ENCODE data around the gene CYP20A1. TPM values are rescaled to one million over a fixed set of nuclear protein-coding genes. Genes with fewer than 3 reads are reported as not detected.

The CYP20A1 gene
- 19.7 and 26.8 TPM in 2 replicates for total RNA-seq

DNA sequence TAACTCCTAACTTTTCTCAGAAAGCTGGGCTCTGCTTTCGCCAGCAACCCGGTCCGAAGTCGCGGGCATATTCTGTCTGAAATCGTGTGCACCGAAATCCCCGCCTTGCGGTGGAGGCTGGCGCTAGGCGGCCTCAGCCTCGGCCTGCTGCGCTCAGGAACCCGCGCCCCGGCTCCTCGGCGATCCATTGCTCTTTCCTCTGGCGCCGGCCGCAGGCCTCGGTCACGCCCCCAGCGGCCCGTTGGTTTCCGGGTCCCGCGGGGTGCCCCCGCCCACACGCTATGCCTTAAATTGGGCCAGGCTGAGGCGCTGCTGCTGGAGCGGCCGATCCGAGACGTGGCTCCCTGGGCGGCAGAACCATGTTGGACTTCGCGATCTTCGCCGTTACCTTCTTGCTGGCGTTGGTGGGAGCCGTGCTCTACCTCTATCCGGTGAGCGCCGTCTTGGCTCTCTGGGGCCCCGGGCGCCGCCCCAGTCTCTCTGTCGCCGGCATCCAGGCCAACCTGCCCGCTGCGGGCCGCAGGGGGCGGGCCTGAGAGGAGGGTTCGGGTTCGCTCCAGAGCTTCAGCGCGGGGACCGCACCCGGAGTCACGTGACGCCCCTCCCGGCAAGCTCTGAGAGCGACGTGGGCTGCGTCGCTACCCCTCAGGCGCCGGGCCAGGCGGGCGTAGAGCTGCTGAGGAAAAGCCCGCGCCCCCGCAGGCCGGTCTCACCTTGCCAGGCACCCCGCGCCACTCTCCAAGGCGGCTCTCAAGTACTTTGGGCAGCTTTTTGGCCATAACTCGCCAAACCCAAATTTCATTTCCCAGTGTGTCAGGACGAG lies at the start of gene CYP20A1:
Gene CYP20A1, plus strand, starts transcription at position 315 of the 823 bp plus-strand sequence. Its CDS starts 45 bp downstream, at position 360.

DNA sequence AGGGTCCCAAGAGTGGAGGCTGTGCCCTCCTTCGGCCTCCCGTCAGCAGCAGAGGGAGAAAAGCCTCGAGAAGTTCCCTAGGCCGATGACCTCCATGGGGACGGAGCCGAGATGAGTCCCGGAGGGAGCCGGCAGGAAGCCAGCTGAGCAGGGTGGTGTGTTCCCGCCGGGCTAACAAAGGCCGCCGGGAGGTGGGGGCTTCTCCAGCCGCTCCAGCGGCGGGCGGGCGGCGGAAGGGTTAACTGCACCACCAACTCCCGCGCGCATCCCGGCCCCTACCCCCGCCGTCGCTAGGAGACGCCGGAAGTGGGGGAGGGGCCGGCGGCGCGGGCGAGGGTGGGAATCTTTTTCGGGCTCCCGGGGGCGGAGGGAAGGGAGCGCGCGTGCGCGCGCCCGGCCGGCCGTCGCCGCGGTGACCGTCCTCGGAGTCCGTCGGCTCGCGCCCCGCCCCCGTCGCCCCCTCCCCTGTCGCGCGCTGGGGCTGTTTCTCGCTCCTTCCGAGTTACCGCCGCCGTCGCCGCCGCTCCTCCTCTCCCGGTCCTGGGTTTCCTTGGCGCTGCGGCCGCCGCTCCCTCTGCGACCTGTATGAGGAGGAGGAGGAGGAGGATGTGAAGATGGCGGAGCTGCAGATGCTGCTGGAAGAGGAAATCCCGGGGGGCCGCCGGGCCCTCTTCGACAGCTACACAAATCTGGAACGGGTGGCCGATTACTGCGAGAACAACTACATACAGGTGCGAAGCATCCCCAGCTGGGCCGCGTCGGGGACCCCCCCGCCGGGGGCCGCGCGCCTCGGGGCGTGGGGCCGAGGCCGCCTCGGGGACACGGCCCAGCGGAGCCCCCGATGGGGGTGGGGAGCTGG lies 89.3 kb downstream of the CYP20A1 start, which contains the start of gene ABI2:
Gene ABI2, plus strand, starts transcription at position 494 of the 859 bp plus-strand sequence. Its CDS starts 121 bp downstream, at position 615.

Other genes with a start within 250 kb of the CYP20A1 start
- gene NBEAL1, start 224.1 kb upstream of the CYP20A1 start, total RNA-seq = 7.7 and 11.6 TPM in 2 replicates
- 15.8 and 33.2 TPM in 2 replicates for gene ABI2, start 89.4 kb downstream of the CYP20A1 start, total RNA-seq

Data from pericardium fibroblast (primary cell).